Stimulated activated CD4-positive, alpha-beta T cell treated with anti-CD3 and anti-CD28 coated beads, Interleukin-12 subunit alpha, Interleukin-12 subunit beta, amount 100 ng/mL, for 48 hours (primary cell): ENCODE data around the gene UPF1.
"Not testable (repeated sequence)": the region's sequence is repeated elsewhere in the genome, so short reads cannot be mapped to it uniquely, and the experiment has no call there.

ENCODE experiments used
- DNase-seq, 3 donors: peaks; one replicate each; pipeline ENCODE4 v3.0.0-alpha.2; 2020; ENCODE audit warnings: low read depth in 2 of 3, low spot score in 1 of 3

Gene UPF1

DNA sequence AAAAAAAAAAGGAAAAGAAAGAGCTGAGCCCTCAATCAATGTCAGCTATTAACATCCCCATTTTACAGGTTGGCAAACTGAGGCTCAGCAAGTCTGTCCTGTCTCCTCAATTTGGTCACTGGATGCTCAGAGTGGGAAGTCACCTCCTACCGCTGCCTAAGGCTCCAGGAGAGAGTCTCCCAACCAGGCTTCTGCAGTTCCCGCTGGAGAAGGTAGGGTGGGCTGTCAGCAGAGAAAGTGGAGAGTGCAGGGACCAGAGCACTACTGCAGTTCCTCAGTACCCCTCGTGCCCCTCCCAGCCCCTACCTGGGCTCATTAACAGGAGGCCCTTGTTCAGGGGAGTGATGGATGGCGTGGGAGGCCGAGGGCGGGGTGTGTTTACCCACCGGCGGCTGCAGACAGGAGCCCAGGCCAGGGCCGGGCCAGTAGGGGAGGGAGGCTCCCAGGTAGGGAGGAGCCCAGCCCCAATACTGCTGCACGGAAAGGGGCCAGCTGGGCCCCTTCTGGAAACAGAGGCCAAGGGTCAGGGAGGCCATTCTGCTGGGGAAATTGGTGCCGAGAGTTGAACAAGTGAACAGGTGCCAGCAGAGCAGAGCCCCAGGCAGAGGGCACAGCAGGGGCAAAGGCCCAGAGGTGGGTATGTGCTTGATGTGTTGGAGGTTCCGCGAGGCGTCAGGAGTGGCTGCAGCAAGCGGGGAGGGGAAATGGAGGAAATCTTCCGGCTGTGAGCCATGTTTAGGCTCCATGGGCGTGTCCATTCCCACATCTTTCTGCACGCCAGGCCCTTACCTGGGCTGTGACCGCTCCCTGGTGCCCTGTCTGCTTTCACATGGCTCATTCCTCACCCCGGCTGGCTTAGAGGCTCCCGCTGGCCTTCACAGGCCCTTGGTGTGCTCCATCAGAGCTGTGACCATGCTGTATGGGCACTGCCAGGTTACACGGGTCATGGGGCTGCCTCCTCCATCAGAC is 33.1 kb upstream of the UPF1 start:
- DNase-seq: no peak

DNA sequence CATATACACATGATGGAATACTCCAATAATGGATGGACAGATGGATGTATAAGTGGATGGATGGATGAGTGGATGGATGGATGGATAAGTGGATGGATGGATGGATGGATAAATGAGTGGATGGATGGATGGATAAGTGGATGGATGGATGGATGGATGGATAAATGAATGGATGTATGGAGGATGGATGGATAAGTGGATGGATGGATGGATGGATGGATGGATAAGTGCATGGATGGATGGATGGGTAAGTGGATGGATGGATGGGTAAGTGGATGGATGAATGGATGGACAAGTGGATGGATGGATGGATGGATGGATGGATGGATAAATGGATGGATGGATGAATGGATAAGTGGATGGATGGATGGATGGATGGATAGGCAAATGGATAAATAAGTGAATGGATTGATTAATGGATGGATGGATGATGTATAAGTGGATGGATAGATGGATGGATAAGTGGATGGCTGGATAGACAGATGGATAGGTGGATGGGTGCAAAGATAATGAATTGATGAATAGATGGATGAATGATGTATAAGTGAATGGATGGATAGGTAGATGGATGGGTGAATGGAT is 32.3 kb upstream of the UPF1 start:
- DNase-seq: no peak

DNA sequence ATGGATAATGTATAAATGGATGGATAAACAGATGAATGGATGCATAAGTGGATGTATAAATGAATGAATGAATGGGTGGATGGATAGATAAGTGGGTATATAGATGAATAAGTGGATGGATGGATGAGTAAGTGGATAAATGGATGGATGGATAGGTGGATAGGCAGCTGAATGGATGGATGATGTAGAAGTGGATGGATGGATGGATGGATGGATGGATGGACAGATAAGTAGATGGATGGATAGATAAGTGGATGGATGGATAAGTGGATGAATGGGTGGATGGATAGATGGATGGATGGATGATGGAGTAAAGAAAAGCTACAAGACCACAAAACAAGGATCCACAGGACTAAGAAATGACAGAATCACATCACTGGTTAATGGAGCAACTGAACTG is 31.7 kb upstream of the UPF1 start:
- DNase-seq: no peak

DNA sequence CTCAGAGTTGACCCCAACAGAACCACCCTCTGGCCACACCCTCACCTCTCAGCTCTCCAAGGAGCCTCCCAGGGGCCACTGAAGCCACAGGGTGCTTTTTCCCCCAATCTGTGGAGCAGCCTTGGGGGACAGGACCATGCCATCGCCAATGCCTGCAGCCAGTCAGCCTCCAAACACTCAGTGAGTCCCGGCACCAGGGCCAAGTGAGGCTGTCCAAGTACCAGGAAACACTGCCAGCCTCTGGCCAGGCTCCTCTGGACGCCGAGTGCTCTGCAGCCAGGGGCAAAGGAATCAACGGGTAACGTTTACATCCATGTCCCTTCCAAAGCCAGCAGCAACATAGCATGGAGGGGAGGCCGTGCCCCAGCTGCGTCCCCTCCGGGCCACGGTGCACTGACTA is 31.1 kb upstream of the UPF1 start:
- no peak for DNase-seq

DNA sequence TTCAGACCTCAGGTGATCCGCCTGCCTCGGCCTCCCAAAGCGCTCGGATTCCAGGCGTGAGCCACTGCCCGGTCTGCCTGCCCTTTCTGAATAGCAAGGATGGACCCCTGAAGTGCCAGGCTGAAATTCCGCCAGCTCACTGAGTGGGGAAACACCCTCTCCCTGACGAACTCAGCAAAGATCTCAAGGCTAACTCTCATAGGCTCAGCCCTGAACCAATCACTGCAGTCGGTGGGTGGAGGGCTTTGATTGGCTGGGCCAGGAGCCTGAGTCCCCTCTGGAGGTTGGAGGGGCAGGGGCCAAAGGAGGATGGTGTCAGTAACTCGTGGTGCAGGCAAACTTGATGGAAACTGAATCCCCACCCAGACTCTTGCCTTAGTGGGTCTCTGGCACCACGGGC is 29.4 kb upstream of the UPF1 start:
- no peak for DNase-seq

DNA sequence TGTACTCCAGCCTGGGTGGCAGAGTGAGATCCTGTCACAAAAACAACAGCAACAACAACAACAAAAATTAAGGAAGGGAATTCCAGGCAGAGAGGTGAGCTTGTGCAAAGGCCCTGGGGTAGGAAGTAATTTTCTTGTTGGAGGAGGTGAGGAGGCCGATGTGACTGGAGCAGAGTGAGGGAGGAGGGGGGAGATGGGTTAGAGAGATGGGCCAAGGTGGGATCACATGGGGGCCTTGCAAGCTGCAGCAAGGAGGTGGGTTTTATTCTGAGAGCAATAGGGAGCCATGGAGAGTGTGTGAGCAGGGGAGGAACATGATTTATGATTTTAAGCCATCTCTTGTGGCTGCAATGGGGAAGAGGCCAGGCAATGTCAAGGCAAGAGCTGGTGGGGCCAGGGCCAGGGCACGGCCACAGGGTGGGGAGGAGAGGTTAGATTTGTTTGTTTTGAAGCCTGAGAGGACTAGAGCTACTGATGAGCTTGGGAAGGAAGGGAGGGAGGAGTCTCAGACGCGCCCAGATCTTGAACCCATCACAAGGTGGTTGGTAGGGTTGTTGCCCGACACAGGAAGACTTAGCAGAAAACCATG is 28.1 kb upstream of the UPF1 start:
- no peak for DNase-seq

DNA sequence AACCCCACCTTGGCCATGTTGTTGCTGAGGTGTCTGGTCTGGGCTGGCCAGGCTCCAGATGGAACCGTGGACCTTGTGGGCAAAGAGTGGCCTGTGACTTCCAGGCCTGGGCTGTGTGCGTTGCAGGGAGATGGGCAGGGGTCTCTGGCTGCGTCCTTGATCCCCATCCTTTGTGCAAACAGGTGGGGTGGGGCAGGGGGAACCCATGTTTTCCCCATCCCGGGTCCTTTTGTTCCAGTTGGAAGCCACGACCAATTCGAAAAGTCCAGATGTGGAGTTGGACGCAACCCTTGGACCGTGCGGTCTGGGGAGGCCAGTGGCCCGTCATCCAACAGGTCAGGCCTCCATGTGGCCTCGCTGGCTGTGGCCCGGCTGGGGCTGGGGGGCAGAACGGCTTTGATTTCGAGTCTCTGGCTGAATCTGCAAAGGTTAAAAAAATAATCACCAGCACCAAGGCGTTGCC is 27.6 kb upstream of the UPF1 start:
- no peak for DNase-seq

DNA sequence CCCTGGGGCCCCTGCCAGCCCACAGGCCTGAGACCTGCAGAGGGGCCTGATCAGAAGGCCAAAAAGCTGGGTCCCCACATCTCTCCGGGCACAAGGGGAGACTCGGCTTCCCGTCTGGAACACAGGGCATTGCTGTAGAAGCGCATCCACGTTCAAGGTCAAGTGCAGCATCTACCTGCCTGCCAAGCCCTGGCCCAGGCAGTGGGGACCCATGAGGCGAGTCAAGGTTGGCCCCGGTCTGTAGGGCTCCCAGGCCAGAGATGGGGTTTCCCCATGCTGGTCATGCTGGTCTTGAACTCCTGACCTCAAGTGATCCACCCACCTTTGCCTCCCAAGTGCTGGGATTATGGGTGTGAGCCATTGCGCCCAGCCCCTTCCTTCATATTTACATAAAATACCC is 27.1 kb upstream of the UPF1 start:
- no peak for DNase-seq

DNA sequence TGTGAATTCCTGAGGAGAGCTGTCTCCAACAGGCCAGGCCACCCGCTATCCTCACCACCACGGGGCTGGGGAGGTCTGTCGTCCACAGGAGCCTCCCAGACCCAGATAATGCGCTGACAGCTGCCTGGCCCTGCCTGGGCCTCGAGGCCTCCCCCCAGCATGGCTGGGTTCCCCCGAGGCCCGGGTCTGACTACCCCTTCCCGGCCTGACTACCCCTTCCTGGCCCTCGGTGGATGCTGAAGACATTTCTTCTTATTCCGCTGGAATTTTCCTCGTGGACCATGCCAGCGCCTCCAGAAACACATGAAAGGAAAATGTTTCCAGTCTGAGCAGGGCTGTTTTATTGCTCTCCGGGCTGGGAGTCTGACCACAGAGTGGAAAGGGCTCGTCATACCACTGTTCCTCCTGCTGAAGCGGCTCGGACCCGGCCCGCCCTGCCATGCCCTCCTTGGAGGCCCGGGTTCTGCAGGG is 23.9 kb upstream of the UPF1 start:
- DNase-seq: no peak

DNA sequence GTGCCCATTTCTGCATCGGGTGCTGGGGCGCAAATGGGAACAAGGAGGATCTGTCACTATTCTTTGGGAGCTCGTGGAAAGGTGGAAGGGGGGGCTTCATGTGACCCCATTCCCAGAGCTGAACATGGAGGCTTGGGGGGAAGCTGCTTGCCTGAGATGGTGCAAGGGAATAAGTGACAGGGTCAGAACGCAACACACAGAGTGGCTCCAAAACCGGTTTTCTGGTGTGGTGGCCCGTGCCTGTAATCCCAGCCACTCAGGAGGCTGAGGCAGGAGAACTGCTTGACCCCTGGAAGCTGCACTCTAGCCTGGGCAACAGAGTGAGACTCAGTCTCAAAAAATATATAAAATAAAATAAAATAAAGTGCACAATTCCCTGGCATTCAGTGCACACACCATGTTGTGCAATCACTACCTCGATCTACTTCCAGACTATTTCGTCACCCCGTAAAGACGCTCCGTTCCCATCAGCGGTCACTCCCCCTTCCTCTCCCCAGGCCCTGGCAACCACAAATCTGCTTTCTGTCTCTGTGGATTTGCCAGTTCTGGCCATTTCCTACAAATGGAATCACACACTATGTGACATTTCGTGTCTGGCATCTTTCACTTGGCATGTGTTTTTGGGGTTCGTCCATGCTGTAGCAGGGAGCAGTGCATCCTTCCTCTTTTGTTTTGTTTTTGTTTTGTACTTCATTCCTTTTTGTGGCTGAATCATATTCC is 22.4 kb upstream of the UPF1 start:
- DNase-seq: no peak

DNA sequence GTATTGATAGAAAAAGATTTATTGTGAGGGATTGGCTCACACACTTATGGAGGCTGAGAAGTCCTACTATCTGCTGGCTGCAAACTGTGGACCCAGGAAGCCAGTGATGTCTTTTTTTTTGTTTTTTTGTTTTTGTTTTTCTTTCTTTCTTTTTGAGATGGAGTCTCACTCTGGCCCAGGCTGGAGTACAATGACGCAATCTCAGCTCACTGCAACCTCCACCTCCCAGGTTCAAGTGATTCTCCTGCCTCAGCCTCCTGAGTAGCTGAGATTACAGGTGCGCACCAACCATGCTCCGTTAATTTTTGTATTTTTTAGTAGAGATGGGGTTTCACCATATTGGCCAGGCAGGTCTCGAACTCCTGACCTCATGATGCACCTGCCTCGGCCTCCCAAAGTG is 20.1 kb upstream of the UPF1 start:
- DNase-seq: not testable (repeated sequence)

DNA sequence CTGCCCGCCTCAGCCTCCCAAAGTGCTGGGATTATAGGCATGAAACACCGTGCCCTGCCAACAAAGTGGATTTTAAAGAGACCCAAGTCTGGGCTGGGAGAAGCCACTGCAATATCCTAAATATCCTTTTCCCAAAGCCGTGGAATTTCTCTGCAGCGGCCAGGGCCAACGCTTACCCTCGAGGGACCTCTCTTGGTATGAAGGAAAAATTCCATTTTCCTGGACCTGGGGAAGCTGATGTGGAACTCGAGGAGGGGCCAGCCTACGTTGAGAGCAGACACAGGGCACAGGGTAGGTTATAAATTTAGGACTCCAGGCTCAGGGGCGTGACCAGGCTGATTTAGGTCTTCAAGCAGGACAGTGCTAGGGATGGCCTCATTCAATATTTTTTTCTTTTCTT is 17.7 kb upstream of the UPF1 start:
- DNase-seq: no peak

DNA sequence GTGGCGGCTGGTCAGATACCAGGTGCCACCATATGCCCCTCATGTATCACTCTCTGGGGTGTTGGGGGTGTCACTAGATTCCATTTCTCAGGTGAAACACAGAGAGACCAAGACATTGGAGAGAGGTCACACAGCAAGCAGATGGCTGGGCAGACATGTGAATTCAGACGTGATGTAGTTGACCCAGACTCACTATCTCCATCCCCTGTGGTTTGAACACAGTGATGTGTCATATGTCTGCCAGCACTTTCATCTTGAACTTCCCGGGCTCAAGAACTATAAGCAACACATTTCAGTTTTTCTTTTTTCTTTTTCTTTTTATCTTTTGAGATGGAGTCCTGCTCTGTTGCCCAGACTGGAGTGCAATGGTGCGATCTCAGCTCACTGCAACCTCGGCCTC is 16.1 kb upstream of the UPF1 start:
- DNase-seq: no peak

DNA sequence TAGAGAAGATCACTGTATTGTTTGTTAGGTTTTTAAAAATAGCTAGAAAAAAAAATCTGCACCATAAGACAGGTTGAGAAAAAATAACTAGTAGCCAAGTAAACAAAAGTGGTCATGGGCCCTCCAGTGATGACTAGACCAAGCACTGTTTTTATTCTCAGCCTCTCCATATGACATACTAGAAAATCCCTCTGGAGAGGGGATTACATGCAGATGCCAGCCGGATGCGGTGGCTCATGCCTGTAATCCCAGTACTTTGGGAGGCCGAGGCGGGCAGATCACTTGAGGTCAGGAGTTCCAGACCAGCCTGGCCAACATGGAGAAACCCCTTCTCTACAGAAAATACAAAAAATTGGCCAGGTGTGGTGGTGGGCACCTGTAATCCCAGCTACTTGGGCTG is 15.1 kb upstream of the UPF1 start:
- DNase-seq: not testable (repeated sequence)

DNA sequence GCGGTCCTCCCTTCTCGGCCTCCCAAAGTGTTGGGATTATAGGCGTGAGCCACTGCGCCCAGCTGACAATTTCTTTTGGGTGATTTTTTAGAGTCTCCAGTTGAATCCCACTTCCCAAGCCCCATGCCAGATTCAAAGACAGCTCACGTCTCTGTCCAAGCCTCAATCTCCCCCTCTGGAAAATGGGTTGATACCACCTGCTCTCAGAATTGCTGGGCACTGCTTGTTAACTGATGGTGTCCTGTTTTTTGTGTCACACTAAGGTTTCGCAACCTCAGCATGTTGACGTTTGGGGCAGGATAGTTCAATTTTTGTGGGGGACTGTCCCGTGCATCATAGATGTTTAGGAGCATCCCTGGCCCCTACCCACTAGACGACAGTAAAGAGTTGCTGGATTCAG is 14.2 kb upstream of the UPF1 start:
- DNase-seq: no peak

DNA sequence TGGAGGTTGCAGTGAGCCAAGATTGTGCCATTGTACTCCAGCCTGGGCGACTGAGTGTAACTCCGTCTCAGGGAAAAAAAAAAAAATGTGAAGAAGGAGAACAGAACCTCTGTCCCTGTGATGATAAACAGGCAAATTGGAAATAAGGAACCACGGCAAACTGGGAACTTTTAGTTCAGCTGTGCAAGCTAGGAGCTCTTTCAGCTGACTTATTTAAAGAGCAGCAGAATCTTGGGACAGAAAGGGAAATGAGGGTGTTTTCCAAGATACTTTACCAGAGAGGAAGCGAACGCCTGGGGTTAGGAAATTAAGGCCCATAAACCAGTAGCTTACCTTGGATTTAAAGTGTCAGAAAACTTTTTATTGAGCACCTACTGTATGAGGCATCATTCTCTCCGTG is 3.0 kb upstream of the UPF1 start:
- no peak for DNase-seq

DNA sequence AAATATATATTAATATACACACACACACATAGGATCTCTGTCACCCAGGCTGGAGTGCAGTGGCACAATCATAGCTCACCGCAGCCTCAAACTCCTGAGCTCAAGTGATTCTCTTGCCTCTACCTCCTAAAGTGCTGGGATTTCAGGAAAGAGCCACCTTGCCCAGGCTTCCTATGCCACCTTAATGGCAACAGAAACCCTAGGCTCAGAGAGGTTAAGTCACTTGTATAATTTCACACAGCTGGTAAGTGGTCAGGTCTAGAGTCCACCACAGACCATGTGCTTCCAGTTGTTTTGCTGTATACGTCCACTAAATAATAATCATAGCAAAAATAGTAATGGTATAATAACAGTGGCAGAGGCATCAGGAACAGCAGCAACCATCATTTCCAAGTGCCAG is 1.3 kb upstream of the UPF1 start:
- DNase-seq: no peak

DNA sequence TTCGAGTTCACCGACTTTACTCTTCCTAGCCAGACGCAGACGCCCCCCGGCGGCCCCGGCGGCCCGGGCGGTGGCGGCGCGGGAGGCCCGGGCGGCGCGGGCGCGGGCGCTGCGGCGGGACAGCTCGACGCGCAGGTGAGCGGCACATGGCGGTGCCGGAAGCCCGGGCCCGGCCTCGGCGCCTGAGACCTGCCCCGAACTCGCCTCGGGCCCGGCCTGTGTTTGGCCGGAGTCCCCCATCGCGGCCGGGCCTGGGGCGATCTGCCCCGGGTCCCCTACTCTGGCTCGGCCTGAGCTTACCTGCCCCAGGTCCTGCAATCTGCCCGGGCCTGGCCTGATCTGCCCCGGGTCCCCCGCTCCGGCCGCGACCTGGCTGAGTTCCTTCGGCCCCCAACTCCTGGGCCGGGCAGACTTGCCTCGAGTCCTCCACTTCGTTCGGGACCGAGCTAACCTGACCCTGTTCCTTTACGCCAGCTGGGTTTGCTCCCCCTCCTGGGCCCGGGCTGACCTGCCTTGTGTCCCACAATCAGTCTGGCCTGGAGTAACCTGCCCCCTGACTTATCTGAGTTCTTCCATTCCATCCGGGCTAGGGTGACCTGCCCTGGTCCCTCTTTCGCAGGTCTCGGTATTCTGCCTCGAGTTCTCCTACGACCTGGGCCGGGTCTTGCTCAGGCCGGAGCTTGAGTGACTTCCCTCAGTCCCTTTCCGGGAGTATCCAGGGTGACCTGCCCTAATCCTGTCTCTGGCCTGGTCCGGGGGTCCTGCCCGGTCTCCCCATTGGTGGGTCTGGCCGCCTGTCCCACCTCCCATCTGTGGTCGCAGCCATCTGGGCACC is 764 bp downstream of the UPF1 start:
- no peak for DNase-seq

DNA sequence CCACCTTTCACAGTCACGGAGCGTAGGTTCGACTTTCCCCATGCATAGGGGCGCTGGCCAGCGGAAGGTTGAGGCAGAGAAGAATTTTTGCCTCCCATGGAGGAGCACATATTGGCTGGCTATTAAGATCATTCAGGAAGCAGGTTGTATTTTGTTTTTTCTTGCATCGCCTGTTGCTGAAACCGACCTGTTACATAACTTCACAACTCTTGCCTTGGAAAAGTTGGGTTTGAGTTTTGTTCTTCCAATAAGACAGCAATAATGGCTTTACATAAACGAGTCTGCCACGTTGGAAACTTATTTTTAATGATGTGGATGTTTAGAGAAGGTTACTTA is 1.4 kb downstream of the UPF1 start:
- no peak for DNase-seq

DNA sequence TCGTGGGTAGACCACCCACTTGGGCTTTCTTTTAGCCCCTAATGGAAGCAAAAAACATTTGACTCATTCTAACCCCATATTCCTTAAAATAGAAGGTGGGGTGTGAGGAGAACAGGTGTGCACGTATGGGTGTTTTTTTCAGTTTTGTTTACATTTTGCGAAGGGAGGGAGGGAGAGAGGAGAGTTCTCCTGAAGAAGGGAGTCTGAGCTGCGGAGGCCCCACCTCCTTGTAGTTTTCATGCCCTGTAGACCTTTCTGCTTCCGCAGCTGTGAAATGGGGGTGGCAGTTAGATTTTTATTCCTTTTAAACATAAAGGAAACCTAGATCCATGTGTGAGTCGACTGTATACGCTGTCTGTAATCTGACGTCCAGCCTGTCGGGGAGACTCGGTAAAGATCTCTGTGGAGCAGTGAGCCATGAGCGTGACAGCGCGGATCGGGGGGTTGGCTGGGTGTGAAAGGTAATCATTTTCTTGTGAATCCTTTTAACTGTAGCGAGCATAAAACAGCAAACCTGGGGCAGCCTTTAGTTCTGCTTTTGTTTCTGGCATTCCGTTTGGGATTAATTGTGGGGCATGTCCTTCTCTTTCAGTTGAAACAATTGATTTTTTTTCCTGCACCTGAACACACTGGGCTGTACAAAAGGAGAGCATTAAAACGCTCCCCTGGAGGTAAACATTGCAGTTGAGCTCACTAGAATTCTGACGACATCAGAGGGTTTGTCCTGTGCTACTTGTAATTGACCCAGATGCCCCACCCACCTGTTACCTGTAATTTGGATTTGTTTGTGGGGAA is 2.3 kb downstream of the UPF1 start:
- DNase-seq: no peak
